Transverse colon (tissue), 4 donors: ENCODE measurements around the gene STH.

ENCODE experiments used
- CTCF ChIP-seq, 5 experiments: fragments of 200-600 bp in 3 of 5; fragments of 450-650 bp in 2 of 5; sonication (generic) in 3 of 5; IDR thresholded peaks; 1 replicate in 2 of 5; 2 replicates in 3 of 5; pipeline ENCODE4 v1.5.1; 2016 to 2017; ENCODE audit warnings: antibody characterized with exemption in 5 of 5, inconsistent platforms in 3 of 5, mild to moderate bottlenecking in 2 of 5, moderate library complexity in 1 of 5
- EP300 ChIP-seq: sonication (generic); formaldehyde crosslinking; IDR thresholded peaks from one replicate; pipeline ENCODE4 v1.6.1; 2017; ENCODE audit warnings: antibody characterized with exemption, low read depth
- POLR2A ChIP-seq: fragments of 450-650 bp; IDR thresholded peaks from one replicate; pipeline ENCODE4 v1.6.1; 2016; ENCODE audit warnings: antibody characterized with exemption, mild to moderate bottlenecking, moderate library complexity
- POLR2AphosphoS5 ChIP-seq, 3 donors: sonication (generic); formaldehyde crosslinking; IDR thresholded peaks; one replicate each; pipeline ENCODE4 v1.6.1; 2016; ENCODE audit warnings: antibody characterized with exemption in 3 of 3

- TF ChIP-seq POLR2A = no peak
- no peak for TF ChIP-seq CTCF (IDR thresholded peaks at IDR 0.05)
- no peak for TF ChIP-seq POLR2AphosphoS5 (IDR thresholded peaks at IDR 0.05)
- TF ChIP-seq EP300 = no peak
Observed at GRCh38 chr17:45987706-45988105, 11.3 kb upstream of the STH start.
